Mucosa of rectum (tissue), 2 donors: ENCODE data around the gene ZNF426.

ENCODE experiments used
- H3K27ac ChIP-seq, 2 donors: one replicate each; pipeline ENCODE4 v1.7.0; 2013; ENCODE audit warnings: inconsistent platforms in 2 of 2, low read depth in 2 of 2, low read length in 2 of 2
- H3K27me3 ChIP-seq, 2 donors: one replicate each; pipeline ENCODE4 v1.7.0; 2013; ENCODE audit warnings: low read length in 2 of 2; ENCODE audit not compliant: control insufficient read depth in 2 of 2, insufficient read depth in 2 of 2
- H3K36me3 ChIP-seq, 2 donors: one replicate each; pipeline ENCODE4 v1.7.0; 2013; ENCODE audit warnings: low read length in 2 of 2; ENCODE audit not compliant: control insufficient read depth in 2 of 2, insufficient read depth in 2 of 2
- H3K4me1 ChIP-seq, 2 donors: one replicate each; pipeline ENCODE4 v1.7.0; 2013; ENCODE audit warnings: low read length in 2 of 2, mild to moderate bottlenecking in 1 of 2; ENCODE audit not compliant: control insufficient read depth in 2 of 2, insufficient read depth in 2 of 2
- H3K4me3 ChIP-seq, 2 donors: one replicate each; pipeline ENCODE4 v1.7.0; 2013; ENCODE audit warnings: low read length in 2 of 2
- H3K9ac ChIP-seq, 2 donors: one replicate each; pipeline ENCODE4 v1.7.0; 2013; ENCODE audit warnings: low read length in 2 of 2, low read depth in 1 of 2, mild to moderate bottlenecking in 1 of 2
- H3K9me3 ChIP-seq, 2 donors: one replicate each; pipeline ENCODE4 v1.7.0; 2013; ENCODE audit warnings: low read length in 2 of 2; ENCODE audit not compliant: control insufficient read depth in 2 of 2
- donor health status: healthy.
- donor health status: Normal muscosa, but diverticular disease.

ZNF426 gene

DNA sequence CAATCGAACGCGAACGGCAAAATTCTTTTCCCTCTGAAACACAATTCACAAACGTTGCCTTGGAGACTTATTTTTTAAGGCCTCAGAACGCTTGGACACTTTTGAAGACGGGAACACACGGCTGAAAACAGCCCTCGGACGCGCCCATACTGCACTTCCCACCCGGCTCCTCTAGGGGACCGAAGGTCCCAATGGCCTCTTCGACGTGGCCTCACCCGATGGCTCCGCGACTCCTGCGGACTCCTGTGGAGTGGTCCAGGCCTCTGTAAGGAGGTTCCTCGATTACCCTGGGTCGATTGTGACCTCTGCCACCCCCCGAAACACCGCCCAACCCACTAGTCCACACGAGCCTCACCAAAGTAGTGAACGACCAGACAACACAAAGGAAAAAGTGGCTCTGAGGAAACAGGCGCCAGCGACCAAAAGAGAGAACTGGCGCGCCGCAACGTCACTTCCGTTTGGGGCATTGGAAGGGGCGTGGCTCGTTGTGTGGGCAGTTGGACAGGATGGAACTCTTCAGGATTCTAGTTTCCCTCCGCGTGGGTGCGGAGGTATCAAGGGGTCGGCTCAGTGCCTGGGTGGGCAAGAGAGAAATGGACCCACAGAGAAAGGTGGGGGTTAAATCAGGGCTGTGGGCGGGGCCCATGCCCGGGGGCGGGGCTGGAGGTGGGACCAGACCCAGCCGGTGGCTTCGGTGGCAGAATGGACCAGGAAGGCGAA, 40.1 kb downstream of the ZNF426 start, which contains the start of gene ZNF560:
TSS of gene ZNF560 (minus strand) at position 434 of the 720 bp plus-strand sequence. CDS start 23,303 bp downstream, outside the sequence.
- H3K9ac ChIP-seq = no peak within 1 kb of the TSS
- H3K27me3 ChIP-seq = no peaks in the 10 kb centered on the region
- no peaks in the 10 kb centered on the region for H3K4me1 ChIP-seq
- H3K4me3 ChIP-seq = no peak within 1 kb of the TSS
- no peak within 1 kb of the TSS for H3K27ac ChIP-seq
- H3K9me3 ChIP-seq = peaks cover 6 to 9% of the 10 kb centered on the region in 2 donors
- no peaks in the 10 kb centered on the region for H3K36me3 ChIP-seq

GRCh38 chr19:9494096-9494495, 44.3 kb downstream of the ZNF426 start:
- Histone ChIP-seq H3K27me3 (no peaks in the 10 kb centered on the region), H3K4me1 (no peaks in the 10 kb centered on the region), H3K27ac (no peak overlapping the region), H3K9me3 (peaks cover 9 to 12% of the 10 kb centered on the region in 2 donors), H3K9ac (no peak overlapping the region), H3K4me3 (no peak overlapping the region), H3K36me3 (no peaks in the 10 kb centered on the region)

GRCh38 chr19:9487016-9487415, 51.4 kb downstream of the ZNF426 start:
- Histone ChIP-seq H3K27me3 (no peaks in the 10 kb centered on the region), H3K4me3 (no peak overlapping the region), H3K27ac (no peak overlapping the region), H3K4me1 (no peaks in the 10 kb centered on the region), H3K9ac (no peak overlapping the region), H3K9me3 (peaks cover 15 to 18% of the 10 kb centered on the region in 2 donors), H3K36me3 (no peaks in the 10 kb centered on the region)

GRCh38 chr19:9485140-9485539, 53.3 kb downstream of the ZNF426 start:
- Histone ChIP-seq H3K9me3 (peaks cover 12 to 18% of the 10 kb centered on the region in 2 donors), H3K27ac (no peak overlapping the region), H3K9ac (no peak overlapping the region), H3K27me3 (no peaks in the 10 kb centered on the region), H3K36me3 (no peaks in the 10 kb centered on the region), H3K4me3 (no peak overlapping the region), H3K4me1 (no peaks in the 10 kb centered on the region)

GRCh38 chr19:9474975-9475374, 63.5 kb downstream of the ZNF426 start:
- Histone ChIP-seq H3K27me3 (no peaks in the 10 kb centered on the region), H3K9me3 (peaks cover 4 to 10% of the 10 kb centered on the region in 2 donors), H3K4me3 (no peak overlapping the region), H3K27ac (no peak overlapping the region), H3K36me3 (no peaks in the 10 kb centered on the region), H3K9ac (no peak overlapping the region), H3K4me1 (no peaks in the 10 kb centered on the region)
